ENCODE measurements around the gene HYKK.

Gene HYKK

DNA sequence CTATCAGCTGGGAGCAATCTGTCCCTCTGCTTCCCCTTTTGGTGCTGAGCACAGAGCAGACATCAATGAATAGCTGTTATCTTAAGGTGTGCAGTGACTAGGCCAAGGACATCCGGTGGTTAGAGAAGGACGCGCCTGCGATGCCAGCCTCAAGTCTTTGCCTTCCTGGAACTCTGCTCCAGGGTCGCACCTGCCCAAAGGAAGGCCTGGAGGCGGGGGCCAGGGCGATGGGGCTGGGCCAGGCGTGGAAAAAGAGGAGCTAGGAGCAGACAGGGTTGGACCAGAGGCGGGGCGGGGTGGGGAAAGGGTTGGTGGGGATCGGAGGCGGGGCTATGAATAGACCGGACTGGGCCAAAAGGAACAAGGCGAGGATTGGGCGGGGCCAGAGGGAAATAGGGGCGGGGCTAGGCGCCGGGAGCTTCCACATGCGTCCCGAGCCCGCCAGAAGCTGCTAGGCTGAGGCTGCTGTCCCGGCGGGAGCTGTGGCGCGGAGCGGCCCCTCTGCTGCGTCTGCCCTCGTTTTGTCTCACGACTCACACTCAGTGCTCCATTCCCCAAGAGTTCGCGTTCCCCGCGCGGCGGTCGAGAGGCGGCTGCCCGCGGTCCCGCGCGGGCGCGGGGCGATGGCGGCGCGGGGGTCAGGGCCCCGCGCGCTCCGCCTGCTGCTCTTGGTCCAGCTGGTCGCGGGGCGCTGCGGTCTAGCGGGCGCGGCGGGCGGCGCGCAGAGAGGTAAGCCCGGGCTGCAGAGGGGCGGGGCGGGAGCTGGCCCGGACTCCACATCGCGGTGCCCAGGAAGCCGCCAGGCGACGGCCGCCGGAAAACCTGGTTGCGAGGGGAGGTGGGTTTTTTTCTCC lies 57.9 kb downstream of the HYKK start, which contains the start of gene CHRNA5:
Gene CHRNA5, plus strand, starts transcription at position 424 of the 854 bp plus-strand sequence. Its CDS starts 200 bp downstream, at position 624.
- ChIA-PET POLR2A (interaction anchor here (2.6 kb wide), 1 partner anchor 25 kb away, joined by 15 read pairs; the partner anchor contains the start of gene PSMA4), CTCF (interaction anchor here (0.9 to 1.6 kb wide), 6 partner anchors 10 to 308 kb away, joined by 3 to 9 read pairs (median 4); partner anchors contain the start of gene PSMA4)
- H3K4me1 ChIP-seq (ENCODE audit: control extremely low read depth in 1 of 4, control insufficient read depth in 4 of 4, insufficient read depth in 4 of 4, low read length in 3 of 4): peaks cover 3 to 35% (median 27%) of the 10 kb centered on the region in 4 experiments
- no peaks in the 10 kb centered on the region for H3K36me3 ChIP-seq (ENCODE audit: control insufficient read depth in 4 of 4, insufficient read depth in 4 of 4, low read length in 3 of 4)
- under 1% methylated on average over 55 of the region's 75 CpGs for WGBS (ENCODE audit: insufficient coverage)
- no peak within 1 kb of the TSS for H3K27ac ChIP-seq (ENCODE audit: insufficient read depth in 1 of 2, low read depth in 1 of 2, low read length in 2 of 2, poor library complexity in 1 of 2, severe bottlenecking in 2 of 2)
- peak within 1 kb of the TSS; percentile 78 to 96 (median 85) for H3K4me3 ChIP-seq (ENCODE audit: control insufficient read depth in 1 of 7, extremely low read depth in 1 of 7, insufficient read depth in 4 of 7, low read depth in 2 of 7, low read length in 6 of 7)
- no peaks in the 10 kb centered on the region for H3K27me3 ChIP-seq (replicated peaks in 2 of 5; ENCODE audit: control insufficient read depth in 4 of 5, insufficient read depth in 5 of 5, low read length in 4 of 5)
- DNase-seq: peak; percentile 81 to 94 (median 91)
- no peaks in the 10 kb centered on the region for H3K9me3 ChIP-seq (ENCODE audit: control extremely low read depth in 1 of 5, control insufficient read depth in 4 of 5, insufficient read depth in 2 of 5, low read depth in 1 of 5, low read length in 4 of 5)

DNA sequence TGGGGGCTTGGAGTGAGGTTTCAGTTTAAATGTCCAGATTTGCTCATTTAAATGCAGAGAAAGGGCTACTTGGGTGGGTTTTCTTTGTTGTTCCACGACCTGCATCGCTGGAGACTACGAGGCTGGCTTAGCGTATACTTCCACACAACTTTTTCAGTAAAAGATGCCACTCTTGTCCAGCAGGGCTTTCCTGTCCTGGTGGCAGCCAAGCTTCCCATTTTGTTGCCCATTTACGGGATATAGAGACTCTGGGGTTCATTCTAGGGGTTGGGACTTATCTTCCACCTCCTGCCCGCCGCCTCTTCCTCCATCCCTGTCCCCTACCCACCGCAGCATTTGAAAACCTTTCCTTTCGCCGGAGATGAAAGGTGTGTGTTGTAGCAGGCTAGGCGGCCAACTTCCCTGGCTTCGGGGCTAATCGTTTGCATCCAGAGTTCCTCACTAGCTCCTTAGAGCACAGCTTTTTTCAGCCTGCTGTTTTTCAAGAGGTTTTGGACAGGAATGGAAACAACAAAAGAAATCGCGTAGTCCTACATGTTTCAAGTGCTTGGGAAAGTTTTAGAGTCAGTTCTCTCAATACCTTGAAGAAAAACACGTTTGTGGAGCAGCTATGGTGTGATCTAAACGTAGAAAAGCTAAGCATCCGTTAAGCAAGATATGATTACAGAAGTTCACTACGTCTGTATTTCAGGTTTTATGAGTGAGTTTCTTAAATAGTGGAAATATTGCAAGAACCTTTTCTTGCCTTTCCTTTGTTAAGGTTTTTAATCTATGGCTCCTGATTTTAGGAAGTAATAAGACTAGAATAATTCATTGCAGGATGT lies 58.8 kb downstream of the HYKK start:
- ChIA-PET CTCF (interaction anchor here (0.9 to 1.6 kb wide), 5 partner anchors 9 to 307 kb away, joined by 3 to 9 read pairs (median 5); partner anchors contain the start of gene PSMA4), POLR2A (interaction anchor here (2.6 kb wide), 1 partner anchor 26 kb away, joined by 15 read pairs; the partner anchor contains the start of gene PSMA4)
- no peaks in the 10 kb centered on the region for H3K9me3 ChIP-seq (ENCODE audit: control extremely low read depth in 1 of 5, control insufficient read depth in 4 of 5, insufficient read depth in 2 of 5, low read depth in 1 of 5, low read length in 4 of 5)
- 0% methylated on average over 11 of the region's 19 CpGs for WGBS (ENCODE audit: insufficient coverage)
- peak in 2 of 3 donors; percentile 26 to 46 for DNase-seq
- H3K4me1 ChIP-seq (ENCODE audit: control extremely low read depth in 1 of 4, control insufficient read depth in 4 of 4, insufficient read depth in 4 of 4, low read length in 3 of 4): peaks cover 3 to 35% (median 27%) of the 10 kb centered on the region in 4 experiments
- no peaks in the 10 kb centered on the region for H3K36me3 ChIP-seq (ENCODE audit: control insufficient read depth in 4 of 4, insufficient read depth in 4 of 4, low read length in 3 of 4)
- H3K4me3 ChIP-seq (ENCODE audit: control insufficient read depth in 1 of 7, extremely low read depth in 1 of 7, insufficient read depth in 4 of 7, low read depth in 2 of 7, low read length in 6 of 7): peak overlapping the region; percentile 78 to 96 (median 85)
- H3K27ac ChIP-seq (ENCODE audit: insufficient read depth in 1 of 2, low read depth in 1 of 2, low read length in 2 of 2, poor library complexity in 1 of 2, severe bottlenecking in 2 of 2): no peak overlapping the region
- no peaks in the 10 kb centered on the region for H3K27me3 ChIP-seq (replicated peaks in 2 of 5; ENCODE audit: control insufficient read depth in 4 of 5, insufficient read depth in 5 of 5, low read length in 4 of 5)

DNA sequence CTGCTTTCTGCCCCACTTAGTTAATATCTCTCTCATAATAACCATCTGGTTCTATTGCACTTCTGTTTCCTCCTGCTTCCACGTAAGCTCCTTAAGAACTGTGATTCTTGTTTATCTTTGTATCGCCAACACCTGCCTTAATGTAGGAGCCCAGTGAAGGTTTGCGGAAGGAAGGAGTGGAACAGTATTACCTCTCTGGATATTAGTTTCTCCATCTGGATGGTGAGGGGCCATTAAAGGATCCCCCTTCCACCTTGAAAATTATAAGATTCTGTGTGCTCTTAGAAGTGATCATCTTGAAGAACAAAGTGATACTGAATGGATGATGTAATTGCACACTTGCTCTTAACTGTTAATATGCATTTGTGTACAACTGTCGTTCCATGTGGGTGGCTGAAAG lies 60.2 kb downstream of the HYKK start:
- DNase-seq: peak in 2 of 3 donors; percentile 48 to 57
- Histone ChIP-seq H3K4me1 (ENCODE audit: control extremely low read depth in 1 of 4, control insufficient read depth in 4 of 4, insufficient read depth in 4 of 4, low read length in 3 of 4) (peaks cover 3 to 35% (median 28%) of the 10 kb centered on the region in 4 experiments), H3K9me3 (ENCODE audit: control extremely low read depth in 1 of 5, control insufficient read depth in 4 of 5, insufficient read depth in 2 of 5, low read depth in 1 of 5, low read length in 4 of 5) (no peaks in the 10 kb centered on the region), H3K36me3 (ENCODE audit: control insufficient read depth in 4 of 4, insufficient read depth in 4 of 4, low read length in 3 of 4) (no peaks in the 10 kb centered on the region), H3K27me3 (replicated peaks in 2 of 5; ENCODE audit: control insufficient read depth in 4 of 5, insufficient read depth in 5 of 5, low read length in 4 of 5) (no peaks in the 10 kb centered on the region), H3K27ac (ENCODE audit: insufficient read depth in 1 of 2, low read depth in 1 of 2, low read length in 2 of 2, poor library complexity in 1 of 2, severe bottlenecking in 2 of 2) (no peak overlapping the region), H3K4me3 (ENCODE audit: control insufficient read depth in 1 of 7, extremely low read depth in 1 of 7, insufficient read depth in 4 of 7, low read depth in 2 of 7, low read length in 6 of 7) (peak overlapping the region in 1 of 7 experiments; percentile 28)
- POLR2A ChIA-PET: no interaction called here
- 82% methylated on average over 2 of the region's 4 CpGs for WGBS (ENCODE audit: insufficient coverage)
- CTCF ChIA-PET: no interaction called here

DNA sequence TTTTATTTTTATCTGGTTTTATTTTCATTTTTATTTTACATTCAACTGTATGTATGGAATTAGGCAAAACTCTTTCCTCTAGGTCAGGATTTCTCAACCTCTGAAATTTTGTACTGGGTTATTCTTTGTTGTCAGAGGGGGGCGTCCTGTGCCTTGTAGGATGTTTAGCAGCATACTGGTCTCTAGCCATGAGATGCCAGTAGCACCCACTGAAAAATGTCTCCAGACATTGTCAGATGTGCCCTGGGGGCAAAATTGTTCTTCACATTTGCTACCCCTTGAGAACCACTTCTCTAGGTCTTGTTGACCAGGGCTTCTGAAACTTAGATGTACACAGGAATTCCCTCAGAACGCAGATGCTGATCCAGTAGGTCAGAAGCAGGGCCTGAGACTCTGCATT lies 63.3 kb downstream of the HYKK start:
- Histone ChIP-seq H3K4me1 (ENCODE audit: control extremely low read depth in 1 of 4, control insufficient read depth in 4 of 4, insufficient read depth in 4 of 4, low read length in 3 of 4) (peaks cover 3 to 21% (median 17%) of the 10 kb centered on the region in 4 experiments), H3K36me3 (ENCODE audit: control insufficient read depth in 4 of 4, insufficient read depth in 4 of 4, low read length in 3 of 4) (no peaks in the 10 kb centered on the region), H3K27me3 (replicated peaks in 2 of 5; ENCODE audit: control insufficient read depth in 4 of 5, insufficient read depth in 5 of 5, low read length in 4 of 5) (no peaks in the 10 kb centered on the region), H3K27ac (ENCODE audit: insufficient read depth in 1 of 2, low read depth in 1 of 2, low read length in 2 of 2, poor library complexity in 1 of 2, severe bottlenecking in 2 of 2) (no peak overlapping the region), H3K4me3 (ENCODE audit: control insufficient read depth in 1 of 7, extremely low read depth in 1 of 7, insufficient read depth in 4 of 7, low read depth in 2 of 7, low read length in 6 of 7) (no peak overlapping the region), H3K9me3 (ENCODE audit: control extremely low read depth in 1 of 5, control insufficient read depth in 4 of 5, insufficient read depth in 2 of 5, low read depth in 1 of 5, low read length in 4 of 5) (no peaks in the 10 kb centered on the region)
- ChIA-PET CTCF (no interaction called here), POLR2A (no interaction called here)
- no peak for DNase-seq
- WGBS (ENCODE audit: insufficient coverage): 94% methylated on average over 2 of the region's 2 CpGs

GRCh38 chr15:78571382-78571781 lies 64.0 kb downstream of the HYKK start:
- no peak overlapping the region for H3K4me3 ChIP-seq (ENCODE audit: control insufficient read depth in 1 of 7, extremely low read depth in 1 of 7, insufficient read depth in 4 of 7, low read depth in 2 of 7, low read length in 6 of 7)
- DNase-seq: no peak
- H3K27me3 ChIP-seq (replicated peaks in 2 of 5; ENCODE audit: control insufficient read depth in 4 of 5, insufficient read depth in 5 of 5, low read length in 4 of 5): no peaks in the 10 kb centered on the region
- no peaks in the 10 kb centered on the region for H3K36me3 ChIP-seq (ENCODE audit: control insufficient read depth in 4 of 4, insufficient read depth in 4 of 4, low read length in 3 of 4)
- H3K9me3 ChIP-seq (ENCODE audit: control extremely low read depth in 1 of 5, control insufficient read depth in 4 of 5, insufficient read depth in 2 of 5, low read depth in 1 of 5, low read length in 4 of 5): no peaks in the 10 kb centered on the region
- no peak overlapping the region for H3K27ac ChIP-seq (ENCODE audit: insufficient read depth in 1 of 2, low read depth in 1 of 2, low read length in 2 of 2, poor library complexity in 1 of 2, severe bottlenecking in 2 of 2)
- CTCF ChIA-PET: no interaction called here
- peaks cover 0 to 14% (median 11%) of the 10 kb centered on the region in 4 experiments for H3K4me1 ChIP-seq (ENCODE audit: control extremely low read depth in 1 of 4, control insufficient read depth in 4 of 4, insufficient read depth in 4 of 4, low read length in 3 of 4)
- no CpG with 5 or more reads among the region's 4 CpGs for WGBS (ENCODE audit: insufficient coverage)
- POLR2A ChIA-PET: no interaction called here

DNA sequence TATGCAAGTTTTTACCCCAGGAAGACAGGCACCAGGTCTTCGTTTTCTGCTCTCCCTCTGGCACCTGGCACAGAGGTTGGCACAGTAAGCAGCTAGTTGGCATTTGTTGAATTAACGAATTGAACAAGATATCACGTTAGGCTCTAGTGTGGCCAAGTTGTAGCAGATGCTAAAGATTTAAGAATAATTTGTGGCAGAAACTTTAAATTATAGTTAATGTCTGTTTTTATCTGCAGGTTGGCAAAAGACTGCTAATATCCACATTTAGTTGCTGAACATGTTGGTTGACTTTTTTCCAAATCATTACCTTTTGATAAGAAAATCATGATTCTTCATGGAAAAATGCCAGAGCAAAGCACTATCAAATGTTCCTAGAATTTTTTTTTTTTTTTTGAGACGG lies 66.0 kb downstream of the HYKK start:
- Histone ChIP-seq H3K4me1 (ENCODE audit: control extremely low read depth in 1 of 4, control insufficient read depth in 4 of 4, insufficient read depth in 4 of 4, low read length in 3 of 4) (peaks cover 0 to 2% (median 0%) of the 10 kb centered on the region in 4 experiments), H3K27me3 (replicated peaks in 2 of 5; ENCODE audit: control insufficient read depth in 4 of 5, insufficient read depth in 5 of 5, low read length in 4 of 5) (no peaks in the 10 kb centered on the region), H3K36me3 (ENCODE audit: control insufficient read depth in 4 of 4, insufficient read depth in 4 of 4, low read length in 3 of 4) (no peaks in the 10 kb centered on the region), H3K9me3 (ENCODE audit: control extremely low read depth in 1 of 5, control insufficient read depth in 4 of 5, insufficient read depth in 2 of 5, low read depth in 1 of 5, low read length in 4 of 5) (no peaks in the 10 kb centered on the region), H3K27ac (ENCODE audit: insufficient read depth in 1 of 2, low read depth in 1 of 2, low read length in 2 of 2, poor library complexity in 1 of 2, severe bottlenecking in 2 of 2) (no peak overlapping the region), H3K4me3 (ENCODE audit: control insufficient read depth in 1 of 7, extremely low read depth in 1 of 7, insufficient read depth in 4 of 7, low read depth in 2 of 7, low read length in 6 of 7) (no peak overlapping the region)
- ChIA-PET CTCF (no interaction called here), POLR2A (no interaction called here)
- DNase-seq: no peak
- WGBS (ENCODE audit: insufficient coverage): 83% methylated on average over 3 of the region's 4 CpGs
